ENCODE data around the gene ENPP1. TPM values are rescaled to one million over a fixed set of nuclear protein-coding genes. Genes with fewer than 3 reads are reported as not detected.
"Not testable (repeated sequence)": the region's sequence is repeated elsewhere in the genome, so short reads cannot be mapped to it uniquely, and the experiment has no call there.

Gene ENPP1
- total RNA-seq, 1 donor, result 0.21 TPM

- Histone ChIP-seq H3K27me3 (ENCODE audit: insufficient read depth, low read length) (no peaks in the 10 kb centered on the region), H3K9me3 (ENCODE audit: low read depth, low read length) (no peaks in the 10 kb centered on the region), H3K4me3 (ENCODE audit: low read length) (no peak overlapping the region), H3K4me1 (ENCODE audit: insufficient read depth, low read length) (no peaks in the 10 kb centered on the region)
These were observed 51.1 kb downstream of the ENPP1 start for GRCh38 chr6:131858765-131859415.

DNA sequence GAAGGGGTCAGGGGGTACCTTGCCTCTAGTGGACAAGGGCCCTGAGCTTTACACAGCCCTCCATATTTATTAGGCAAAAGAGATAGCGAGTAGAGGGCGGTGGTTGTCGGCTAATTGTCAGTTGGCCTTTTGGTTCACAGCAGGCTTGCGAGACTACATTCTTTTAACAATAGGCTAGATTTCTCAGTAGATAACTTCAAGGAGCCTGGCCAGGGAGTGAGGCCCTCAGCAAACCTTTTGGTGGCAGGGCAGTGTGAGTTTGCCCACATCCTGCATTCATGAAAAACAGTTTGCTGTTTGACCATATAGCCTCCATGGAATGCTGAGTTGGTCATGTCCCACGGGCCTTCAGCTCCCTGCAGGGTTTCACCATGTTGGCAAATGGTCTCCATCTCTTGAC is 51.8 kb downstream of the ENPP1 start:
- H3K4me1 ChIP-seq (ENCODE audit: insufficient read depth, low read length), result not testable (repeated sequence)

DNA sequence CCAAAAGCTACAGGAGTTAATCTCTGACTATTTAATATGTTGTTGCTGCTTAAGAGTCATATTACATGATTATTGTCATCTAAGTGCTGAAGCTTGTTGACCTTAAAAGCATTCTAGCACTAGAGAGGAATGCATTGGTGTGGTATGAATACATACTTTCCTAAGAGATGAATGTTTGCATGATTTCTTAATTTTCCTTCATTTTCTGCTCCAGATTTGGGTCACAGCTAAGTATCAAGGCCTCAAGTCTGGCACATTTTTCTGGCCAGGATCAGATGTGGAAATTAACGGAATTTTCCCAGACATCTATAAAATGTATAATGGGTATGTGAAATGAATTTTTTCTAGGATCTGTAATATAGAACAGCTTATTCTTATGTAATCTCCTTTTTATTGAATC is 53.6 kb downstream of the ENPP1 start:
- no peaks in the 10 kb centered on the region for H3K27me3 ChIP-seq (ENCODE audit: insufficient read depth, low read length)
- no peak overlapping the region for H3K4me3 ChIP-seq (ENCODE audit: low read length)
- no peaks in the 10 kb centered on the region for H3K4me1 ChIP-seq (ENCODE audit: insufficient read depth, low read length)
- H3K9me3 ChIP-seq (ENCODE audit: low read depth, low read length), result no peaks in the 10 kb centered on the region

More for the DNA sequence above, 51.8 kb downstream of the ENPP1 start:
- not testable (repeated sequence) for H3K27me3 ChIP-seq (ENCODE audit: insufficient read depth, low read length); H3K4me3 ChIP-seq (ENCODE audit: low read length); H3K9me3 ChIP-seq (ENCODE audit: low read depth, low read length)

GRCh38 chr6:131862476-131862875 is 54.7 kb downstream of the ENPP1 start:
- H3K4me1 ChIP-seq (ENCODE audit: insufficient read depth, low read length), result no peaks in the 10 kb centered on the region
- no peak overlapping the region for H3K4me3 ChIP-seq (ENCODE audit: low read length)
- no peaks in the 10 kb centered on the region for H3K9me3 ChIP-seq (ENCODE audit: low read depth, low read length)
- no peaks in the 10 kb centered on the region for H3K27me3 ChIP-seq (ENCODE audit: insufficient read depth, low read length)

- Histone ChIP-seq H3K4me1 (ENCODE audit: insufficient read depth, low read length) (no peaks in the 10 kb centered on the region), H3K4me3 (ENCODE audit: low read length) (no peak overlapping the region), H3K27me3 (ENCODE audit: insufficient read depth, low read length) (no peaks in the 10 kb centered on the region), H3K9me3 (ENCODE audit: low read depth, low read length) (no peaks in the 10 kb centered on the region)
These were observed 59.9 kb downstream of the ENPP1 start for GRCh38 chr6:131867744-131868143.

GRCh38 chr6:131868836-131869235 is 61.0 kb downstream of the ENPP1 start:
- no peaks in the 10 kb centered on the region for H3K9me3 ChIP-seq (ENCODE audit: low read depth, low read length)
- no peaks in the 10 kb centered on the region for H3K4me1 ChIP-seq (ENCODE audit: insufficient read depth, low read length)
- H3K27me3 ChIP-seq (ENCODE audit: insufficient read depth, low read length), result no peaks in the 10 kb centered on the region
- no peak overlapping the region for H3K4me3 ChIP-seq (ENCODE audit: low read length)

- Histone ChIP-seq H3K9me3 (ENCODE audit: low read depth, low read length) (no peaks in the 10 kb centered on the region), H3K4me1 (ENCODE audit: insufficient read depth, low read length) (no peaks in the 10 kb centered on the region), H3K27me3 (ENCODE audit: insufficient read depth, low read length) (no peaks in the 10 kb centered on the region), H3K4me3 (ENCODE audit: low read length) (no peak overlapping the region)
These were observed 67.8 kb downstream of the ENPP1 start for GRCh38 chr6:131875647-131876046.

- H3K27me3 ChIP-seq (ENCODE audit: insufficient read depth, low read length), result no peaks in the 10 kb centered on the region
- no peaks in the 10 kb centered on the region for H3K9me3 ChIP-seq (ENCODE audit: low read depth, low read length)
- no peak overlapping the region for H3K4me3 ChIP-seq (ENCODE audit: low read length)
- no peaks in the 10 kb centered on the region for H3K4me1 ChIP-seq (ENCODE audit: insufficient read depth, low read length)
These were observed 68.7 kb downstream of the ENPP1 start for GRCh38 chr6:131876545-131876944.

DNA sequence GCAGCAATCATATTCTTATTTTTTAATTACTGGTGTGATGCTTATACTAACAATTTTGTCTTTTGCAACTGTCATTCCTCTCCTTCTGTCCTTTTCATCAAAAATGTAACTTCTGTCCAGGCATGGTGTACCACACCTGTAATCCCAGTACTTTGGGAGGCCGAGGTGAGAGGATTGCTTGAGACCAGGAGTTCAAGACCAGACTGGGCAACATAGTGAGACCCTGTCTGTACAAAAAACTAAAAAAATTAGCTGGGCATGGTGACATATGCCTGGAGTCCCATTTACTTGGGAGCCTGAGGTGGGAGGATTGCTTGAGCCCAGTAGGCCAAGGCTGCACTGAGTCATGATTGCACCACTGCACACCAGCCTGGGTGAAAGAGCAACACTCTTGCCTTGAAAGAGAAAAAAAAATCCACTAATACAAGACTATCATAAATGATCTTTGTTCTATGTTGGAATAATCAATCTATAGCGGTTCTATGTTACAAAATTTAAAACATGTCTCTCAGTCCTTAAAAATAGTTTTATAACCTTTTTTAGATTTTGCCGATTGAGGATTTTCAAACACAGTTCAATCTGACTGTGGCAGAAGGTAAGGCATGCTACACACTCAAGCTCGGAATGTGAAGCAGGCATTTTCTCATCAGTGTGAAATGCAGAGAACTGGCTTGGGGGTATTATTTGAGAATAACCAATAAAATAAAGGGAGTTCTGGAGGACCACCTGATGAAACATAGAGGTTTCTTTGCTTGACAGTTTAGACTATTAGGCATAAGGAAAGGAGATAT is 70.4 kb downstream of the ENPP1 start:
- no peaks in the 10 kb centered on the region for H3K4me1 ChIP-seq (ENCODE audit: insufficient read depth, low read length)
- no peaks in the 10 kb centered on the region for H3K9me3 ChIP-seq (ENCODE audit: low read depth, low read length)
- H3K4me3 ChIP-seq (ENCODE audit: low read length), result no peak overlapping the region
- H3K27me3 ChIP-seq (ENCODE audit: insufficient read depth, low read length), result no peaks in the 10 kb centered on the region

DNA sequence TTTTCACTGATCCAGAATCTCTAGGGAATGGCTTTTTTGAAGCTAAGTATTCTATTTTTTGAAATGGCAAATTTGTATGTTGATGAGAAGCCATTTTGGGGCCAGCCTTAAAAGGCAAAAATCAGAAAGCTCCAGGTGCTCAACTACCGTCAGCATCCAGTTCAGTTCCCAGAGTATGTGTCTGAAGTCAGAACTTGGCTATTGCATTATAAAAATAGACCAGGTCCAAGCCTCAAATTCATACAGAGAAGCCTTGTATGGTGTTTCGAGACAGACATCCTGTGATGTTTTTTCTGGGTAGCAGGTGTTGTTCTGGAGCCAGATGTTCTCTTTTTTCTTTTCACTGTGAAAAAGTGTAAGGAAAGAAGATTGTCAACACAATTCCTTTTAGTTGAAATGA is 75.2 kb downstream of the ENPP1 start:
- Histone ChIP-seq H3K4me3 (ENCODE audit: low read length) (no peak overlapping the region), H3K27me3 (ENCODE audit: insufficient read depth, low read length) (no peaks in the 10 kb centered on the region), H3K4me1 (ENCODE audit: insufficient read depth, low read length) (no peaks in the 10 kb centered on the region), H3K9me3 (ENCODE audit: low read depth, low read length) (no peaks in the 10 kb centered on the region)

- Histone ChIP-seq H3K27me3 (ENCODE audit: insufficient read depth, low read length) (no peaks in the 10 kb centered on the region), H3K4me1 (ENCODE audit: insufficient read depth, low read length) (no peaks in the 10 kb centered on the region), H3K9me3 (ENCODE audit: low read depth, low read length) (no peaks in the 10 kb centered on the region), H3K4me3 (ENCODE audit: low read length) (no peak overlapping the region)
These were observed 77.4 kb downstream of the ENPP1 start for GRCh38 chr6:131885237-131885636.

DNA sequence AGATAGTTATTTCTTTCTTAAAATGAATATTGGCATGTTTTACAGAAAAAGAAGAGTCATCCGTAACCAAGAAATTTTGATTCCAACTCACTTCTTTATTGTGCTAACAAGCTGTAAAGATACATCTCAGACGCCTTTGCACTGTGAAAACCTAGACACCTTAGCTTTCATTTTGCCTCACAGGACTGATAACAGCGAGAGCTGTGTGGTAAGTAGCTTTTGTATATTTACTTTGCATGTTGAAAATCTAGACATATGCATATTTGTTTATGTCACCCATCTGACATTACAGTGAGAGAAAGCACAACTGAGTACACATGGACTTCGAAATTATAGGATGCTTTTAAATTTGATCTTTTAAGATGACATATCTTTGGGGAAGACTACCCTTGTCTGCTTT is 78.7 kb downstream of the ENPP1 start:
- Histone ChIP-seq H3K4me1 (ENCODE audit: insufficient read depth, low read length) (no peaks in the 10 kb centered on the region), H3K4me3 (ENCODE audit: low read length) (no peak overlapping the region), H3K9me3 (ENCODE audit: low read depth, low read length) (no peaks in the 10 kb centered on the region), H3K27me3 (ENCODE audit: insufficient read depth, low read length) (no peaks in the 10 kb centered on the region)

DNA sequence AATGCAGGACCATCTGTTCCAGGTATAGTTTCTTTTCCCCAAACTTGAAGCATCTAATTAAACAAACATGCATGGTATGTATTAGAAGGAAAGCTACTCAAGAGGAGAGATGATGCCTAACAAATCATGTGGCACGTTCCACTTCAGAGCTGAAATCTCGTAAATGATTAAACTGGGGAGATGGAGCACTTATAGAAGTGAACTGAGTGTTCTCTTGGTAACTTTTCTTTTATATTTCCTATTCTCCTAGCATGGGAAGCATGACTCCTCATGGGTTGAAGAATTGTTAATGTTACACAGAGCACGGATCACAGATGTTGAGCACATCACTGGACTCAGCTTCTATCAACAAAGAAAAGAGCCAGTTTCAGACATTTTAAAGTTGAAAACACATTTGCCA is 82.3 kb downstream of the ENPP1 start:
- H3K4me3 ChIP-seq (ENCODE audit: low read length), result no peak overlapping the region
- H3K9me3 ChIP-seq (ENCODE audit: low read depth, low read length), result no peaks in the 10 kb centered on the region
- H3K4me1 ChIP-seq (ENCODE audit: insufficient read depth, low read length), result no peaks in the 10 kb centered on the region
- no peaks in the 10 kb centered on the region for H3K27me3 ChIP-seq (ENCODE audit: insufficient read depth, low read length)

- H3K4me1 ChIP-seq (ENCODE audit: insufficient read depth, low read length), result no peaks in the 10 kb centered on the region
- H3K4me3 ChIP-seq (ENCODE audit: low read length), result no peak overlapping the region
- no peaks in the 10 kb centered on the region for H3K27me3 ChIP-seq (ENCODE audit: insufficient read depth, low read length)
- H3K9me3 ChIP-seq (ENCODE audit: low read depth, low read length), result no peaks in the 10 kb centered on the region
These were observed 85.4 kb downstream of the ENPP1 start for GRCh38 chr6:131893198-131893597.

DNA sequence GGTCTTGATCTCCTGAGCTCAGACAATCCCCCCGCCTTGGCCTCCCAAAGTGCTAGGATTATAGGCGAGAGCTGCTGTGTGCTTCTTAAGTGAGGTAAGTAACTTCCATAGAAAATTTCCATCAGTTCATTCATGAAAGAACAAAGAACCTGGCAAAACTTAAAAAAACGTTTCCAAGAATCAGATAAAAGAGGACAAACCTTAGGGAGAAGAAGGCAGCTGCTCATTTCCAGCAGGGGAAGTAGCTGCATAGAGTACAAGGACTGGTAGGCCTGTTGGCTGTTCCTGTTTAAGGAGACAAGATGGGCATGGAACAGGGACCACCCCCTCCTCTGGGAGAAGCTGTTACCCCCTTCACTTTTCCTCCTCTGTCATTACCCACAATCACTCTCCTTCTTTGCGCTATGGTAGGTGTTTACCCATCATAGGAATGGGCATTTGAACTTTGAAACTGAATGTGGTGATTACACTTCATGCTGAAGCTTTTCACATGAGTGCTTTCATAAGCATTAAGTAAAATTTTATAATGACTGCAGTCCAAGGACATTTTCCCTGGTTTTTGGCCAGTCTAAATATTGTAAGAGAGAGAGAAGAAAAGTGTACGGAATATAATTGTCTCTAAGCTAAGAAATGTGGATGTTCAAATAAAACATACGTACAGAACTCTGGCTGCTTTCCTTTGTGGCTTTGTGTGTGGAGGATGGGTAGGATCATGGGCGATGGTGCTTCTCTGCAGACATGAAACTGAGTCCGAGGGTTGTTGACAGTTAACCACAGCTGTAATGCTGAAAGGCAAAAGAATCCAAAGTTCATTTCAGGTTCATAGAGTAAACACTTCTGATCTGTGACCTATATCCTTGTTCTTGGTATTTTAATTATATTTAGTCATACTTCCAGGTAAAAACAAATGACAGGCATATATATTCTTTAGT is 86.9 kb downstream of the ENPP1 start:
- Histone ChIP-seq H3K4me1 (ENCODE audit: insufficient read depth, low read length) (no peaks in the 10 kb centered on the region), H3K4me3 (ENCODE audit: low read length) (no peak overlapping the region), H3K27me3 (ENCODE audit: insufficient read depth, low read length) (no peaks in the 10 kb centered on the region), H3K9me3 (ENCODE audit: low read depth, low read length) (no peaks in the 10 kb centered on the region)

Measured in mononuclear cell (primary cell).